Activated naive CD4-positive, alpha-beta T cell treated with anti-CD3 and anti-CD28 coated beads, Interleukin-2, amount 50 U/mL, for 72 hours (primary cell): ENCODE measurements around the gene KLK5. TPM values are rescaled to one million over a fixed set of nuclear protein-coding genes. Genes with fewer than 3 reads are reported as not detected.
A peak's percentile ranks its signal among the peaks of the same experiment; 100 is the strongest.
"Not testable (repeated sequence)": the region's sequence is repeated elsewhere in the genome, so short reads cannot be mapped to it uniquely, and the experiment has no call there.

ENCODE experiments used
- ATAC-seq, 2 donors: fragments of 150-1000 bp; cut with Tn5 transposase; 2 replicates each; pipeline ENCODE4 v1.10.0; 2021; ENCODE audit warnings: mild to moderate bottlenecking in 2 of 2, moderate library complexity in 2 of 2
- DNase-seq, 2 donors: peaks; one replicate each; pipeline ENCODE4 v3.0.0; 2021 to 2022; ENCODE audit warnings: low spot score in 2 of 2
- H3K27ac Mint-ChIP-seq, 2 donors: one replicate each; pipeline ENCODE4 v1.8.0; 2022; ENCODE audit warnings: mild to moderate bottlenecking in 2 of 2, mixed read lengths in 2 of 2
- H3K36me3 Mint-ChIP-seq, 2 donors: one replicate each; pipeline ENCODE4 v1.8.0; 2022; ENCODE audit warnings: mixed read lengths in 2 of 2
- H3K9me3 Mint-ChIP-seq, 2 donors: one replicate each; pipeline ENCODE4 v1.8.0; 2022; ENCODE audit warnings: mixed read lengths in 2 of 2
- total RNA-seq, 2 donors: library from RNA; stranded (reverse); gene quantifications; one replicate each; pipeline ENCODE4 v1.2.3, GENCODE V29; 2022

Gene KLK5
- total RNA-seq, 2 donors from 2014 or later = not detected

GRCh38 chr19:50975766-50976165 is 22.9 kb upstream of the KLK5 start:
- Mint-ChIP-seq H3K36me3 (no peaks in the 10 kb centered on the region), H3K9me3 (no peaks in the 10 kb centered on the region), H3K27ac (no peak overlapping the region)
- ATAC-seq = no peak
- no peak for DNase-seq

GRCh38 chr19:50974702-50975556 is 22.1 kb upstream of the KLK5 start:
- H3K9me3 Mint-ChIP-seq = no peaks in the 10 kb centered on the region
- no peak for ATAC-seq
- H3K36me3 Mint-ChIP-seq = no peaks in the 10 kb centered on the region
- DNase-seq = no peak
- H3K27ac Mint-ChIP-seq = no peak overlapping the region

- Mint-ChIP-seq H3K27ac (no peak overlapping the region), H3K36me3 (no peaks in the 10 kb centered on the region), H3K9me3 (no peaks in the 10 kb centered on the region)
- ATAC-seq = no peak
- no peak for DNase-seq
Observed at GRCh38 chr19:50972795-50973376, 20.0 kb upstream of the KLK5 start.

- H3K27ac Mint-ChIP-seq, ATAC-seq, DNase-seq, H3K36me3 Mint-ChIP-seq, H3K9me3 Mint-ChIP-seq: not testable (repeated sequence)
Observed at GRCh38 chr19:50969810-50970209, 17.0 kb upstream of the KLK5 start.

- ATAC-seq (no peak), DNase-seq (no peak)
- Mint-ChIP-seq H3K9me3 (no peaks in the 10 kb centered on the region), H3K36me3 (no peaks in the 10 kb centered on the region), H3K27ac (no peak within 1 kb of the TSS)
Observed at GRCh38 chr19:50969413-50969760, 16.5 kb upstream of the KLK5 start, which contains the start of gene KLK6. KLK6 (minus strand) TSS chr19:50969591; CDS start chr19:50968104, 1,487 bp downstream.

- Mint-ChIP-seq H3K36me3 (no peaks in the 10 kb centered on the region), H3K27ac (no peak overlapping the region), H3K9me3 (peaks cover 3% of the 10 kb centered on the region in 2 donors)
- ATAC-seq = no peak
- DNase-seq = no peak
Observed at GRCh38 chr19:50968716-50969412, 16.0 kb upstream of the KLK5 start.

- no peak overlapping the region for H3K27ac Mint-ChIP-seq
- no peaks in the 10 kb centered on the region for H3K36me3 Mint-ChIP-seq
- DNase-seq (no peak), ATAC-seq (no peak)
- peaks cover 5 to 7% of the 10 kb centered on the region in 2 donors for H3K9me3 Mint-ChIP-seq
Observed at GRCh38 chr19:50967929-50968715, 15.3 kb upstream of the KLK5 start.

GRCh38 chr19:50964266-50964665 is 11.4 kb upstream of the KLK5 start:
- ATAC-seq = no peak
- no peak for DNase-seq
- H3K9me3 Mint-ChIP-seq = peaks cover 18 to 27% of the 10 kb centered on the region in 2 donors
- peaks cover 0 to 16% of the 10 kb centered on the region in 2 donors for H3K36me3 Mint-ChIP-seq
- no peak overlapping the region for H3K27ac Mint-ChIP-seq

GRCh38 chr19:50963381-50963780 is 10.5 kb upstream of the KLK5 start:
- DNase-seq (no peak), ATAC-seq (no peak)
- Mint-ChIP-seq H3K27ac (no peak overlapping the region), H3K9me3 (peaks cover 20 to 28% of the 10 kb centered on the region in 2 donors), H3K36me3 (peaks cover 0 to 16% of the 10 kb centered on the region in 2 donors)

GRCh38 chr19:50962245-50962644 is 9.4 kb upstream of the KLK5 start:
- no peak overlapping the region for H3K27ac Mint-ChIP-seq
- no peak for ATAC-seq

GRCh38 chr19:50959731-50960500 is 7.1 kb upstream of the KLK5 start:
- Mint-ChIP-seq H3K36me3 (peaks cover 0 to 16% of the 10 kb centered on the region in 2 donors), H3K9me3 (peaks cover 20 to 28% of the 10 kb centered on the region in 2 donors), H3K27ac (no peak overlapping the region)
- no peak for ATAC-seq
- DNase-seq = no peak

More at GRCh38 chr19:50962245-50962644, 9.4 kb upstream of the KLK5 start:
- Mint-ChIP-seq H3K9me3 (peaks cover 20 to 28% of the 10 kb centered on the region in 2 donors), H3K36me3 (peaks cover 0 to 16% of the 10 kb centered on the region in 2 donors)
- no peak for DNase-seq

- ATAC-seq (no peak), DNase-seq (no peak)
- Mint-ChIP-seq H3K9me3 (peaks cover 8 to 19% of the 10 kb centered on the region in 2 donors), H3K27ac (peak overlapping the region in 1 of 2 donors; percentile 21), H3K36me3 (peaks cover 0 to 13% of the 10 kb centered on the region in 2 donors)
Observed at GRCh38 chr19:50957587-50957986, 4.7 kb upstream of the KLK5 start.

GRCh38 chr19:50949861-50950260 is 3.0 kb downstream of the KLK5 start:
- no peak for DNase-seq
- no peaks in the 10 kb centered on the region for H3K36me3 Mint-ChIP-seq
- ATAC-seq = no peak
- no peak overlapping the region for H3K27ac Mint-ChIP-seq
- no peaks in the 10 kb centered on the region for H3K9me3 Mint-ChIP-seq

- Mint-ChIP-seq H3K9me3 (peaks cover 0 to 4% of the 10 kb centered on the region in 2 donors), H3K36me3 (peaks cover 5% of the 10 kb centered on the region in 2 donors), H3K27ac (no peak overlapping the region)
- ATAC-seq (no peak), DNase-seq (no peak)
Observed at GRCh38 chr19:50947123-50947522, 5.7 kb downstream of the KLK5 start.

- DNase-seq = no peak
- Mint-ChIP-seq H3K27ac (no peak overlapping the region), H3K36me3 (peaks cover 6 to 10% of the 10 kb centered on the region in 2 donors), H3K9me3 (peaks cover 0 to 7% of the 10 kb centered on the region in 2 donors)
- ATAC-seq = no peak
Observed at GRCh38 chr19:50944795-50945194, 8.0 kb downstream of the KLK5 start.
